K562 (cell line): ENCODE data around the gene NUP210. TPM values are rescaled to one million over a fixed set of nuclear protein-coding genes. Genes with fewer than 3 reads are reported as not detected.

Experiments used
- MYNN ChIP-seq, 2 experiments: sonication (generic); formaldehyde crosslinking in 1 of 2; IDR thresholded peaks; 2 replicates each; pipeline versions ENCODE4 v1.5.0 to v1.6.1; 2016 to 2020; ENCODE audit warnings: antibody characterized with exemption in 1 of 2, missing genetic modification reagents in 1 of 2
- RFX7 ChIP-seq: fragments of 250-450 bp; sonication (Bioruptor Pico); IDR thresholded peaks from 2 replicates; pipeline ENCODE4 v1.5.1; 2021; ENCODE audit warnings: mild to moderate bottlenecking
- RHOXF2B ChIP-seq: fragments of 250-450 bp; sonication (Bioruptor Pico); conservative IDR thresholded peaks from 2 replicates; pipeline ENCODE4 v1.5.1; 2021
- ZBTB7A ChIP-seq: IDR thresholded peaks from 2 replicates; pipeline ENCODE4 v1.6.1; 2011; ENCODE audit warnings: low read depth, mild to moderate bottlenecking, low read length, moderate library complexity, borderline replicate concordance; ENCODE audit not compliant: control insufficient read depth
- ZNF589 ChIP-seq: fragments of 200-800 bp; sonication (Bioruptor generic); IDR thresholded peaks from 2 replicates; pipeline ENCODE4 v1.6.1; 2016; ENCODE audit warnings: low read depth, missing genetic modification characterization, missing compliant biosample characterization
- ZNF79 ChIP-seq: fragments of 250-450 bp; sonication (Bioruptor Pico); IDR thresholded peaks from 2 replicates; pipeline ENCODE4 v1.4.0; 2020; ENCODE audit warnings: low read depth, mild to moderate bottlenecking, moderate library complexity
- polyA plus RNA-seq, 8 experiments: library from polyadenylated mRNA; depleted of rRNA in 4 of 8; stranded (reverse) in 5 of 8; unstranded in 3 of 8; fragments of >200 nt; fragmentation: Nextera tagmentation in 2 of 8; fragmentation: Illumina TruSeq in 1 of 8; extraction: Ambion mirVana in 2 of 8; extraction: Trizol in 1 of 8; gene quantifications; 2 replicates each; pipeline versions ENCODE4 v1.2.1 to v1.2.3, GENCODE V29; 2011 to 2014; ENCODE audit warnings: inconsistent platforms in 1 of 8, missing spikeins in 1 of 8
- total RNA-seq, 7 experiments: library from RNA; depleted of rRNA in 6 of 7; stranded (reverse); fragments of >200 nt in 6 of 7; fragmentation: Illumina TruSeq in 2 of 7; extraction: Trizol in 2 of 7; gene quantifications; 2 replicates each; pipeline versions ENCODE4 v1.2.1 to v1.2.3, GENCODE V29; 2011 to 2021; ENCODE audit warnings: low replicate concordance in 1 of 7
- TF ChIP-seq, protein P1 (sequence below): fragments of 450-650 bp; formaldehyde crosslinking; IDR thresholded peaks from 2 replicates; pipeline ENCODE4 v1.4.0; 2020; ENCODE audit warnings: mild to moderate bottlenecking, mixed read lengths
- TF ChIP-seq, protein P2 (sequence below), 3 experiments: fragments of 200-800 bp in 1 of 3; sonication (Bioruptor generic) in 1 of 3; sonication (generic) in 1 of 3; formaldehyde crosslinking in 1 of 3; IDR thresholded peaks; 2 replicates each; pipeline versions ENCODE4 v1.6.1 to v1.8.0; 2016 to 2022; ENCODE audit warnings: mild to moderate bottlenecking in 2 of 3, missing compliant biosample characterization in 2 of 3, missing genetic modification characterization in 2 of 3, missing genetic modification reagents in 1 of 3

Gene NUP210
- total and polyA plus RNA-seq, 9 of the 15 experiments (the other 6 are each of a cell fraction or from before 2014, with no cell fraction given): 1.2 to 138 (median 44.0) TPM

DNA sequence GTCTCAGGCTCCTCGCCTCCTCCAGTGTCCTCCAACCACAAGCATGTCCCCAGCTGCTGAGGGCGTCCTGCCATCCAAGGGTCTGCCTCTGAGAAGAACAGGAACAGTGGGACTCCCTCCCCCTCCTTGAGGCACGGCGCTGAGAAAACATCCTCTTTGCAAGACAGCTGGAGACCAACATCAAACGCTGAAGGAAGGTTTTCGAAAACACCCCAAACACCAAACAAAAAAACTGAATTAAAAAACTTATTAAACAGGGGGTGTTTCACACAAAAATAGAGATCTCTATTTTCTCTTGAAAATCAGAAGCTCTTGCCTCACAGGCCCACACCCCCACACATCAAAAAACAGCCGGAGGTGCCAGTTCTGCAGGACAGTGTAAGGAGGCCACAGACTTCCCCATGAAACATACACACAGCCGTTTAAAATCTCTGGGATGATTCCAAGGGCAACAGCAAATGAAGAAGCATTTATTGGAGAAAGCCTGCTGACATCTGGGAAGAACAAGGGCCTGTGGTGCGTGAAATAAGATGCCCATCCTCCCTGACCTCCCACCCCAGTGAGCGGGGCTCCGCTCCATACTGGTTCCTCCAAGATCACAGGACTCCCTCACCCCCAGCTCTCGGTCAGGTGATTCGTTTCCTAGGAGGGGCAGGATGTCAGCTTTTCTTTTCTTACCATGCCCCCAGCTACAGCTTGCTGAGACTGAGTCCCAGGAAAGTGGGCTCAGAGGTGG is 71.3 kb downstream of the NUP210 start (continued):
- TF ChIP-seq ZBTB7A: no peak
- no peak for TF ChIP-seq RHOXF2B (CRISPR knock-in tag)
- no peak for TF ChIP-seq ZNF589 (CRISPR knock-in tag)
- TF ChIP-seq, protein P1, sequence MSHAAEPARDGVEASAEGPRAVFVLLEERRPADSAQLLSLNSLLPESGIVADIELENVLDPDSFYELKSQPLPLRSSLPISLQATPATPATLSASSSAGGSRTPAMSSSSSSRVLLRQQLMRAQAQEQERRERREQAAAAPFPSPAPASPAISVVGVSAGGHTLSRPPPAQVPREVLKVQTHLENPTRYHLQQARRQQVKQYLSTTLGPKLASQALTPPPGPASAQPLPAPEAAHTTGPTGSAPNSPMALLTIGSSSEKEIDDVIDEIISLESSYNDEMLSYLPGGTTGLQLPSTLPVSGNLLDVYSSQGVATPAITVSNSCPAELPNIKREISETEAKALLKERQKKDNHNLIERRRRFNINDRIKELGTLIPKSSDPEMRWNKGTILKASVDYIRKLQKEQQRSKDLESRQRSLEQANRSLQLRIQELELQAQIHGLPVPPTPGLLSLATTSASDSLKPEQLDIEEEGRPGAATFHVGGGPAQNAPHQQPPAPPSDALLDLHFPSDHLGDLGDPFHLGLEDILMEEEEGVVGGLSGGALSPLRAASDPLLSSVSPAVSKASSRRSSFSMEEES (CRISPR knock-in tag): no peak
- no peak for TF ChIP-seq MYNN (IDR thresholded peaks at IDR 0.05)
- no peak for TF ChIP-seq MYNN (CRISPR knock-in tag; IDR thresholded peaks at IDR 0.05)
- TF ChIP-seq ZNF79 (CRISPR knock-in tag): no peak
- TF ChIP-seq, protein P2, sequence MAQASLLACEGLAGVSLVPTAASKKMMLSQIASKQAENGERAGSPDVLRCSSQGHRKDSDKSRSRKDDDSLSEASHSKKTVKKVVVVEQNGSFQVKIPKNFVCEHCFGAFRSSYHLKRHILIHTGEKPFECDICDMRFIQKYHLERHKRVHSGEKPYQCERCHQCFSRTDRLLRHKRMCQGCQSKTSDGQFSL (CRISPR knock-in tag; IDR thresholded peaks at IDR 0.05): no peak
- TF ChIP-seq, protein P2 (tag; IDR thresholded peaks at IDR 0.05): no peak
- no peak for TF ChIP-seq RFX7 (CRISPR knock-in tag)
- TF ChIP-seq, all 486 proteins: peak for 0
